HepG2 (cell line): ENCODE data around the gene ANAPC2. TPM values are rescaled to one million over a fixed set of nuclear protein-coding genes. Genes with fewer than 3 reads are reported as not detected.
A peak's percentile ranks its signal among the peaks of the same experiment; 100 is the strongest.

Experiments used
- AGO2 ChIP-seq: fragments of 200-400 bp; formaldehyde crosslinking; optimal IDR thresholded peaks from 2 replicates; pipeline ENCODE3; 2017; ENCODE audit warnings: mild to moderate bottlenecking, low read depth, low read length, moderate library complexity
- ARHGAP35 ChIP-seq: sonication (generic); formaldehyde crosslinking; IDR thresholded peaks from 2 replicates; pipeline ENCODE4 v1.9.0; 2022; ENCODE audit warnings: mild to moderate bottlenecking, inconsistent platforms, moderate library complexity, missing genetic modification reagents, borderline replicate concordance
- ATF7-NPFF ChIP-seq: sonication (generic); formaldehyde crosslinking; IDR thresholded peaks from 2 replicates; pipeline ENCODE4 v1.8.1; 2023; ENCODE audit warnings: mild to moderate bottlenecking, low read depth, missing genetic modification reagents, moderate library complexity
- CENPT ChIP-seq: sonication (generic); formaldehyde crosslinking; IDR thresholded peaks from 2 replicates; pipeline ENCODE4 v1.8.0; 2022; ENCODE audit warnings: low read depth, mild to moderate bottlenecking, moderate library complexity, missing genetic modification reagents
- HNRNPLL ChIP-seq: fragments of 200-400 bp; formaldehyde crosslinking; IDR thresholded peaks from 2 replicates; pipeline ENCODE4 v1.6.1; 2017; ENCODE audit warnings: mild to moderate bottlenecking, low read depth, low read length; ENCODE audit not compliant: poor library complexity, severe bottlenecking
- IKZF4 ChIP-seq: sonication (generic); formaldehyde crosslinking; IDR thresholded peaks from 2 replicates; pipeline ENCODE4 v1.5.1; 2020; ENCODE audit warnings: borderline replicate concordance, mild to moderate bottlenecking, low read depth, missing genetic modification reagents; ENCODE audit errors: not compliant biosample characterization
- MXI1 ChIP-seq: IDR thresholded peaks from 3 replicates; pipeline ENCODE4 v1.6.1; 2012; ENCODE audit warnings: low read depth, low read length, inconsistent platforms, borderline replicate concordance
- NFRKB ChIP-seq: fragments of 450-650 bp; IDR thresholded peaks from 2 replicates; pipeline ENCODE4 v1.6.1; 2017
- SMAD9 ChIP-seq: sonication (generic); formaldehyde crosslinking; IDR thresholded peaks from 2 replicates; pipeline ENCODE4 v1.5.1; 2020; ENCODE audit warnings: mild to moderate bottlenecking, missing genetic modification reagents
- ZBTB8A ChIP-seq: sonication (generic); formaldehyde crosslinking; IDR thresholded peaks from 2 replicates; pipeline ENCODE4 v1.4.0; 2020; ENCODE audit warnings: mild to moderate bottlenecking, low read depth, missing genetic modification reagents, borderline replicate concordance
- ZMYM3 ChIP-seq: sonication (generic); formaldehyde crosslinking; IDR thresholded peaks from 2 replicates; pipeline ENCODE4 v1.5.1; 2020; ENCODE audit warnings: mild to moderate bottlenecking, missing genetic modification reagents
- ZNF234 ChIP-seq: sonication (generic); formaldehyde crosslinking; conservative IDR thresholded peaks from 2 replicates; pipeline ENCODE4 v1.5.1; 2020; ENCODE audit warnings: mild to moderate bottlenecking, missing genetic modification reagents
- ZNF30 ChIP-seq: sonication (generic); formaldehyde crosslinking; IDR thresholded peaks from 2 replicates; pipeline ENCODE4 v1.5.0; 2020; ENCODE audit warnings: mild to moderate bottlenecking, missing genetic modification reagents
- ZNF441 ChIP-seq: sonication (generic); formaldehyde crosslinking; IDR thresholded peaks from 2 replicates; pipeline ENCODE4 v1.7.0; 2021; ENCODE audit warnings: missing genetic modification reagents, borderline replicate concordance
- ZNF460 ChIP-seq: sonication (generic); formaldehyde crosslinking; IDR thresholded peaks from 2 replicates; pipeline ENCODE4 v1.5.1; 2020; ENCODE audit warnings: missing genetic modification reagents, mild to moderate bottlenecking, borderline replicate concordance
- polyA plus RNA-seq, 8 experiments: library from polyadenylated mRNA; depleted of rRNA in 3 of 8; stranded (reverse) in 7 of 8; unstranded in 1 of 8; fragments of >200 nt; fragmentation: Illumina TruSeq in 4 of 8; extraction: Trizol in 4 of 8; gene quantifications; 2 replicates each; pipeline versions ENCODE4 v1.2.1 to v1.2.3, GENCODE V29; 2011 to 2016; ENCODE audit warnings: low read depth in 4 of 8, missing spikeins in 1 of 8, mixed read lengths in 1 of 8; ENCODE audit not compliant: insufficient read depth in 1 of 8
- total RNA-seq, 5 experiments: library from RNA; depleted of rRNA; stranded (reverse); fragments of >200 nt; fragmentation: Illumina TruSeq; extraction: Trizol; gene quantifications; 2 replicates each; pipeline ENCODE4 v1.2.3, GENCODE V29; 2016; ENCODE audit warnings: low read depth in 1 of 5
- TF ChIP-seq, protein P1 (sequence below): IDR thresholded peaks from 2 replicates; pipeline ENCODE4 v1.6.1; 2016; ENCODE audit warnings: control low read depth
- TF ChIP-seq, protein P2 (sequence below): IDR thresholded peaks from 2 replicates; pipeline ENCODE4 v1.6.1; 2016; ENCODE audit warnings: missing biosample characterization, missing genetic modification reagents, low read depth
- TF ChIP-seq, protein P3 (sequence below): fragments of 450-650 bp; IDR thresholded peaks from 2 replicates; pipeline ENCODE4 v1.6.1; 2016
- TF ChIP-seq, protein P4 (sequence below): sonication (generic); formaldehyde crosslinking; IDR thresholded peaks from 2 replicates; pipeline ENCODE4 v1.4.0; 2020; ENCODE audit warnings: missing genetic modification reagents, mild to moderate bottlenecking, borderline replicate concordance
- TF ChIP-seq, protein P5 (sequence below): sonication (generic); formaldehyde crosslinking; conservative IDR thresholded peaks from 2 replicates; pipeline ENCODE4 v1.5.0; 2020; ENCODE audit warnings: missing genetic modification reagents

The ANAPC2 gene
- total and polyA plus RNA-seq, 2 of the 13 experiments (the other 11 are each of a cell fraction or from before 2014, with no cell fraction given) = 12.3 to 15.4 TPM

DNA sequence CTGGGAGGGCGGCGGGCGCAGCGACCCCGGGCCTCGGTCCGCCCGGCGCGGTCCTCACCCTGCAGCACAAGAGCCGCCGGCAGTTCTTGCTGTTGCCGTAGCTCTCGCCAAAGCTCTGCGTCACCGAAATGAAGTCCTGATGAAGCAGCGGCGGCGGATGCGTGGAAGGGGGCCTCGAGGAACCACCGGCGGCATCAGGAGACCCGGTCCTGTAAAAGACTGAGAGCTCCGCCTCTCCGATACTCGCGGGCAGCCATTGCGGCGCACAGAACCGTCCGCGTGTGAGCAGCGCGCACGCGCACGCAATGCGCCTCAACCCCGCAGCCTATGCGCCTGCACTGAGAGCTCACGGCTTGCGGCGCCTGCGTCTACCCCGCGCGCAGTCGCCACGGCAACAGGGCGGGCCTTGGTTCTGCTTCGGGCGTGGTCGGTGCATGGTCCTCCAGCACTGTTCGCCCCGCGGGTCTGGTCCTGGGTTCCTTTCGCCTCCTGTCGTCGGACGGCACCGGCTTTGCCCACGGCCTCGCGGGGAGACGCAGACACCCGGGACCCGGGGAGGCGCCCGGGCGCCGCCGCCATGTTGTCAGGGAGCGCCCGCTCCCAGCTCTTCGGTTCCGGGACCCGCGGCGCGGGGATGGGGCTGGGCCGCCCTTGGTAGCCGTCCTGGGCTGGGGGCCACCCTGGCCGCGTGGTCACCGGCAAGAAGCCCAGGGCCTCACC is 58.7 kb downstream of the ANAPC2 start (continued):
- TF ChIP-seq, protein P1, sequence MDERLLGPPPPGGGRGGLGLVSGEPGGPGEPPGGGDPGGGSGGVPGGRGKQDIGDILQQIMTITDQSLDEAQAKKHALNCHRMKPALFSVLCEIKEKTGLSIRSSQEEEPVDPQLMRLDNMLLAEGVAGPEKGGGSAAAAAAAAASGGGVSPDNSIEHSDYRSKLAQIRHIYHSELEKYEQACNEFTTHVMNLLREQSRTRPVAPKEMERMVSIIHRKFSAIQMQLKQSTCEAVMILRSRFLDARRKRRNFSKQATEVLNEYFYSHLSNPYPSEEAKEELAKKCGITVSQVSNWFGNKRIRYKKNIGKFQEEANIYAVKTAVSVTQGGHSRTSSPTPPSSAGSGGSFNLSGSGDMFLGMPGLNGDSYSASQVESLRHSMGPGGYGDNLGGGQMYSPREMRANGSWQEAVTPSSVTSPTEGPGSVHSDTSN = no peak
- TF ChIP-seq HNRNPLL (peak; percentile 100), ARHGAP35 (0 out of 2 replicates have a peak, but pooled peaks have one; percentile 59), ZNF30 (no peak), AGO2 (peak; percentile 38), MXI1 (peak; percentile 96; the same call in 2 of the 3 replicates), ZNF441 (CRISPR knock-in tag) (no peak; the same call in 1 of the 2 replicates), ZMYM3 (CRISPR knock-in tag) (no peak), ZBTB8A (CRISPR knock-in tag) (no peak), ZNF234 (CRISPR knock-in tag) (0 out of 2 replicates have a peak, but pooled peaks have one; percentile 65), ATF7-NPFF (CRISPR knock-in tag) (peak; percentile 56), NFRKB (no peak), ZNF460 (CRISPR knock-in tag) (no peak), CENPT (CRISPR knock-in tag) (no peak), IKZF4 (CRISPR knock-in tag) (peak; percentile 10), SMAD9 (CRISPR knock-in tag) (0 out of 2 replicates have a peak, but pooled peaks have one; percentile 67)
- TF ChIP-seq, protein P2, sequence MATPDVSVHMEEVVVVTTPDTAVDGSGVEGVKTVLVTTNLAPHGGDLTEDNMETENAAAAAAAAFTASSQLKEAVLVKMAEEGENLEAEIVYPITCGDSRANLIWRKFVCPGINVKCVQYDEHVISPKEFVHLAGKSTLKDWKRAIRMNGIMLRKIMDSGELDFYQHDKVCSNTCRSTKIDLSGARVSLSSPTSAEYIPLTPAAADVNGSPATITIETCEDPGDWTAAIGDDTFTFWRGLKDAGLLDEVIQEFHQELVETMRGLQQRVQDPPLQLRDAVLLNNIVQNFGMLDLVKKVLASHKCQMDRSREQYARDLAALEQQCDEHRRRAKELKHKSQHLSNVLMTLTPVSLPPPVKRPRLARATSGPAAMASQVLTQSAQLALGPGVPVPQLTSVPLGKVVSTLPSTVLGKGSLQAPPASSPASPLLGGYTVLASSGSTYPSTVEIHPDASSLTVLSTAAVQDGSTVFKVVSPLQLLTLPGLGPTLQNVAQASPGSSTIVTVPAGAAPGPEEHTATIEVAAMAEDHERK (CRISPR knock-in tag) = peak; percentile 90
- TF ChIP-seq, protein P3, sequence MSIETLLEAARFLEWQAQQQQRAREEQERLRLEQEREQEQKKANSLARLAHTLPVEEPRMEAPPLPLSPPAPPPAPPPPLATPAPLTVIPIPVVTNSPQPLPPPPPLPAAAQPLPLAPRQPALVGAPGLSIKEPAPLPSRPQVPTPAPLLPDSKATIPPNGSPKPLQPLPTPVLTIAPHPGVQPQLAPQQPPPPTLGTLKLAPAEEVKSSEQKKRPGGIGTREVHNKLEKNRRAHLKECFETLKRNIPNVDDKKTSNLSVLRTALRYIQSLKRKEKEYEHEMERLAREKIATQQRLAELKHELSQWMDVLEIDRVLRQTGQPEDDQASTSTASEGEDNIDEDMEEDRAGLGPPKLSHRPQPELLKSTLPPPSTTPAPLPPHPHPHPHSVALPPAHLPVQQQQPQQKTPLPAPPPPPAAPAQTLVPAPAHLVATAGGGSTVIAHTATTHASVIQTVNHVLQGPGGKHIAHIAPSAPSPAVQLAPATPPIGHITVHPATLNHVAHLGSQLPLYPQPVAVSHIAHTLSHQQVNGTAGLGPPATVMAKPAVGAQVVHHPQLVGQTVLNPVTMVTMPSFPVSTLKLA = peak; percentile 63; the same call in 1 of the 2 replicates
- TF ChIP-seq, protein P4, sequence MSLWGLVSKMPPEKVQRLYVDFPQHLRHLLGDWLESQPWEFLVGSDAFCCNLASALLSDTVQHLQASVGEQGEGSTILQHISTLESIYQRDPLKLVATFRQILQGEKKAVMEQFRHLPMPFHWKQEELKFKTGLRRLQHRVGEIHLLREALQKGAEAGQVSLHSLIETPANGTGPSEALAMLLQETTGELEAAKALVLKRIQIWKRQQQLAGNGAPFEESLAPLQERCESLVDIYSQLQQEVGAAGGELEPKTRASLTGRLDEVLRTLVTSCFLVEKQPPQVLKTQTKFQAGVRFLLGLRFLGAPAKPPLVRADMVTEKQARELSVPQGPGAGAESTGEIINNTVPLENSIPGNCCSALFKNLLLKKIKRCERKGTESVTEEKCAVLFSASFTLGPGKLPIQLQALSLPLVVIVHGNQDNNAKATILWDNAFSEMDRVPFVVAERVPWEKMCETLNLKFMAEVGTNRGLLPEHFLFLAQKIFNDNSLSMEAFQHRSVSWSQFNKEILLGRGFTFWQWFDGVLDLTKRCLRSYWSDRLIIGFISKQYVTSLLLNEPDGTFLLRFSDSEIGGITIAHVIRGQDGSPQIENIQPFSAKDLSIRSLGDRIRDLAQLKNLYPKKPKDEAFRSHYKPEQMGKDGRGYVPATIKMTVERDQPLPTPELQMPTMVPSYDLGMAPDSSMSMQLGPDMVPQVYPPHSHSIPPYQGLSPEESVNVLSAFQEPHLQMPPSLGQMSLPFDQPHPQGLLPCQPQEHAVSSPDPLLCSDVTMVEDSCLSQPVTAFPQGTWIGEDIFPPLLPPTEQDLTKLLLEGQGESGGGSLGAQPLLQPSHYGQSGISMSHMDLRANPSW (CRISPR knock-in tag) = peak; percentile 19; the same call in 1 of the 2 replicates
- TF ChIP-seq, protein P5, sequence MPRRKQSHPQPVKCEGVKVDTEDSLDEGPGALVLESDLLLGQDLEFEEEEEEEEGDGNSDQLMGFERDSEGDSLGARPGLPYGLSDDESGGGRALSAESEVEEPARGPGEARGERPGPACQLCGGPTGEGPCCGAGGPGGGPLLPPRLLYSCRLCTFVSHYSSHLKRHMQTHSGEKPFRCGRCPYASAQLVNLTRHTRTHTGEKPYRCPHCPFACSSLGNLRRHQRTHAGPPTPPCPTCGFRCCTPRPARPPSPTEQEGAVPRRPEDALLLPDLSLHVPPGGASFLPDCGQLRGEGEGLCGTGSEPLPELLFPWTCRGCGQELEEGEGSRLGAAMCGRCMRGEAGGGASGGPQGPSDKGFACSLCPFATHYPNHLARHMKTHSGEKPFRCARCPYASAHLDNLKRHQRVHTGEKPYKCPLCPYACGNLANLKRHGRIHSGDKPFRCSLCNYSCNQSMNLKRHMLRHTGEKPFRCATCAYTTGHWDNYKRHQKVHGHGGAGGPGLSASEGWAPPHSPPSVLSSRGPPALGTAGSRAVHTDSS = no peak
